K562 (cell line): Measurements from ENCODE around the gene RGMB. TPM values are rescaled to one million over a fixed set of nuclear protein-coding genes. Genes with fewer than 3 reads are reported as not detected.

Source experiments
- ATAC-seq: fragments of 200-7000 bp; cut with Tn5 transposase; 3 replicates; pipeline ENCODE4 v1.9.1; 2020; ENCODE audit warnings: moderate library complexity
- BruUV-seq: library from RNA; stranded (reverse); fragments of 400-500 nt; replicated peaks from 2 replicates; lab custom pipeline; 2021; lab: Mats Ljungman, UMichigan
- CTCF ChIA-PET: fragments of 300-600 bp; formaldehyde crosslinking; extraction: SDS; loops from one replicate; lab custom pipeline; 2021; ENCODE audit warnings: low intra/inter-chr PET ratio; lab: Yijun Ruan, JAX
- POLR2A ChIA-PET: fragments of 300-600, 350-650 bp; sonication (Branson Sonifier 250); formaldehyde crosslinking; extraction: SDS; loops from one replicate; lab custom pipeline; 2021; ENCODE audit warnings: antibody characterized with exemption, inconsistent platforms; lab: Yijun Ruan, JAX
- DNase-seq, 4 experiments: peaks; one replicate each; pipeline versions ENCODE4 v3.0.0 to v3.0.0-alpha.2; 2011 to 2018; ENCODE audit warnings: low spot score in 3 of 4, mixed read lengths in 3 of 4; ENCODE audit errors: extremely low read depth in 1 of 4
- FAIRE-seq: peaks from 2 replicates; lab custom pipeline; 2011; peaks lifted over from hg19 to GRCh38; lab: Jason Lieb, UNC
- H2AFZ ChIP-seq: 2 replicates; pipeline ENCODE4 v1.6.0; 2011; ENCODE audit warnings: low read depth, low read length, control low read depth, inconsistent platforms
- H3K27ac ChIP-seq: fragments of 200-600 bp; 3 replicates; pipeline ENCODE4 v1.8.0; 2011; ENCODE audit warnings: low read depth, mild to moderate bottlenecking, control low read depth, inconsistent platforms, low read length, moderate library complexity, mixed read lengths; ENCODE audit errors: extremely low read depth
- H3K27me3 ChIP-seq, 2 experiments: fragments of 300-600 bp in 1 of 2; 2 replicates in 1 of 2; 3 replicates in 1 of 2; pipeline versions ENCODE4 v1.6.0 to v1.8.0; 2011; ENCODE audit warnings: inconsistent platforms in 2 of 2, low read length in 2 of 2, mild to moderate bottlenecking in 1 of 2, mixed read lengths in 1 of 2, moderate library complexity in 1 of 2; ENCODE audit not compliant: control insufficient read depth in 2 of 2, insufficient read depth in 2 of 2
- H3K36me3 ChIP-seq: fragments of 300-600 bp; 3 replicates; pipeline ENCODE4 v1.8.0; 2011; ENCODE audit warnings: mild to moderate bottlenecking, low read length, inconsistent platforms; ENCODE audit not compliant: control insufficient read depth, insufficient read depth
- H3K4me1 ChIP-seq, 2 experiments: fragments of 200-600 bp in 1 of 2; replicated peaks in 1 of 2; 2 replicates in 1 of 2; 3 replicates in 1 of 2; pipeline versions ENCODE4 v1.5.1 to v1.8.0; 2011; ENCODE audit warnings: inconsistent platforms in 2 of 2, low read length in 2 of 2, mild to moderate bottlenecking in 1 of 2, mixed read lengths in 1 of 2, moderate library complexity in 1 of 2; ENCODE audit not compliant: control insufficient read depth in 2 of 2, insufficient read depth in 2 of 2
- H3K4me2 ChIP-seq: 2 replicates; pipeline ENCODE4 v1.6.1; 2011; ENCODE audit warnings: low read length, control low read depth, inconsistent platforms, mixed read lengths; ENCODE audit not compliant: insufficient read depth
- H3K4me3 ChIP-seq: fragments of 200-600 bp; sonication (generic), shearing (Covaris generic); 2 replicates; pipeline ENCODE4 v1.5.1; 2016; ENCODE audit warnings: control low read depth, inconsistent platforms
- H3K79me2 ChIP-seq: fragments of 200-600 bp; 3 replicates; pipeline ENCODE4 v1.8.0; 2011; ENCODE audit warnings: low read length, inconsistent platforms; ENCODE audit not compliant: control insufficient read depth, insufficient read depth
- H3K9ac ChIP-seq, 2 experiments: 2 replicates each; pipeline versions ENCODE4 v1.6.0 to v1.6.1; 2011; ENCODE audit warnings: low read depth in 2 of 2, low read length in 2 of 2, control low read depth in 1 of 2, inconsistent platforms in 1 of 2, mild to moderate bottlenecking in 1 of 2, mixed read lengths in 1 of 2; ENCODE audit not compliant: insufficient read depth in 1 of 2
- H3K9me1 ChIP-seq: one replicate; pipeline ENCODE4 v1.6.0; 2011; ENCODE audit warnings: inconsistent platforms, mild to moderate bottlenecking, low read length, moderate library complexity; ENCODE audit not compliant: control insufficient read depth, insufficient read depth
- H3K9me3 ChIP-seq: replicated peaks from 2 replicates; pipeline ENCODE4 v1.5.1; 2011; ENCODE audit warnings: low read depth, low read length, inconsistent platforms; ENCODE audit not compliant: control insufficient read depth, insufficient read depth
- H4K20me1 ChIP-seq: replicated peaks from 2 replicates; pipeline ENCODE4 v1.6.1; 2011; ENCODE audit warnings: low read length, inconsistent platforms, mixed read lengths; ENCODE audit not compliant: control insufficient read depth, insufficient read depth
- IFI16 ChIP-seq: fragments of 250-450 bp; sonication (Bioruptor Pico); IDR thresholded peaks from 2 replicates; pipeline ENCODE4 v2.1.2; 2022; ENCODE audit warnings: mild to moderate bottlenecking, inconsistent platforms
- PCBP2 ChIP-seq: fragments of 200-400 bp; formaldehyde crosslinking; IDR thresholded peaks from 2 replicates; pipeline ENCODE4 v1.6.1; 2018; ENCODE audit warnings: low read length, low read depth, mild to moderate bottlenecking, moderate library complexity; ENCODE audit not compliant: poor library complexity, severe bottlenecking
- POLR2H ChIP-seq: IDR thresholded peaks from 2 replicates; pipeline ENCODE4 v1.6.1; 2016; ENCODE audit warnings: missing genetic modification characterization, low read depth, mild to moderate bottlenecking, control low read depth, missing compliant biosample characterization, moderate library complexity
- TAF9B ChIP-seq: fragments of 450-650 bp; IDR thresholded peaks from 2 replicates; pipeline ENCODE4 v1.6.1; 2018; ENCODE audit warnings: mild to moderate bottlenecking; ENCODE audit not compliant: partially characterized antibody
- TFAM ChIP-seq: fragments of 250-450 bp; sonication (Bioruptor Pico); conservative IDR thresholded peaks from 2 replicates; pipeline ENCODE4 v1.5.0; 2021; ENCODE audit warnings: mild to moderate bottlenecking, moderate library complexity
- TGIF2 ChIP-seq: sonication (generic); formaldehyde crosslinking; IDR thresholded peaks from 2 replicates; pipeline ENCODE4 v1.8.1; 2022; ENCODE audit warnings: mild to moderate bottlenecking, missing genetic modification reagents, moderate library complexity
- ZBTB7A ChIP-seq: IDR thresholded peaks from 2 replicates; pipeline ENCODE4 v1.6.1; 2011; ENCODE audit warnings: low read depth, mild to moderate bottlenecking, low read length, moderate library complexity, borderline replicate concordance; ENCODE audit not compliant: control insufficient read depth
- ZNF174 ChIP-seq: fragments of 250-450 bp; sonication (Bioruptor Pico); IDR thresholded peaks from 2 replicates; pipeline ENCODE4 v1.4.0; 2020; ENCODE audit warnings: mild to moderate bottlenecking
- WGBS: fragments of 100-300 bp; shearing (Covaris generic); methylation state at CpG from one replicate; pipeline ENCODE4 v1.1.6; 2016; ENCODE audit warnings: low coverage, mixed read lengths; ENCODE audit not compliant: insufficient coverage; ENCODE audit errors: missing lambda C conversion rate; 5-methylcytosine and 5-hydroxymethylcytosine counted together
- in situ Hi-C: fragments of 300-500 bp; cut with MboI; formaldehyde crosslinking; loops from 4 replicates; pipeline ENCODE4 v1.15.0; 2018; ENCODE audit warnings: inconsistent platforms, mixed read lengths
- intact Hi-C: fragments of 100-400 bp; cut with micrococcal nuclease; formaldehyde crosslinking; loops from 2 replicates; pipeline ENCODE4 v1.14.2; 2022
- polyA plus RNA-seq, 8 experiments: library from polyadenylated mRNA; depleted of rRNA in 4 of 8; stranded (reverse) in 5 of 8; unstranded in 3 of 8; fragments of >200 nt; fragmentation: Nextera tagmentation in 2 of 8; fragmentation: Illumina TruSeq in 1 of 8; extraction: Ambion mirVana in 2 of 8; extraction: Trizol in 1 of 8; gene quantifications; 2 replicates each; pipeline versions ENCODE4 v1.2.1 to v1.2.3, GENCODE V29; 2011 to 2014; ENCODE audit warnings: inconsistent platforms in 1 of 8, missing spikeins in 1 of 8
- total RNA-seq, 7 experiments: library from RNA; depleted of rRNA in 6 of 7; stranded (reverse); fragments of >200 nt in 6 of 7; fragmentation: Illumina TruSeq in 2 of 7; extraction: Trizol in 2 of 7; gene quantifications; 2 replicates each; pipeline versions ENCODE4 v1.2.1 to v1.2.3, GENCODE V29; 2011 to 2021; ENCODE audit warnings: low replicate concordance in 1 of 7
- TF ChIP-seq, protein P1 (sequence below), 3 experiments: IDR thresholded peaks in 2 of 3; conservative IDR thresholded peaks in 1 of 3; 2 replicates each; pipeline ENCODE4 v1.5.1; 2011 to 2012; ENCODE audit warnings: low read length in 3 of 3, mild to moderate bottlenecking in 3 of 3, control low read depth in 2 of 3, improper control_type of control experiment in 1 of 3, inconsistent platforms in 1 of 3, low read depth in 1 of 3, mixed read lengths in 1 of 3, moderate library complexity in 1 of 3; ENCODE audit not compliant: insufficient read depth in 2 of 3
- TF ChIP-seq, protein P2 (sequence below): sonication (generic); formaldehyde crosslinking; IDR thresholded peaks from 2 replicates; pipeline ENCODE4 v1.8.0; 2022; ENCODE audit warnings: missing genetic modification reagents, mild to moderate bottlenecking, borderline replicate concordance

Gene RGMB
- total and polyA plus RNA-seq, 9 of the 15 experiments (the other 6 are each of a cell fraction or from before 2014, with no cell fraction given) = 0.03 to 0.38 TPM; not detected in 7

DNA sequence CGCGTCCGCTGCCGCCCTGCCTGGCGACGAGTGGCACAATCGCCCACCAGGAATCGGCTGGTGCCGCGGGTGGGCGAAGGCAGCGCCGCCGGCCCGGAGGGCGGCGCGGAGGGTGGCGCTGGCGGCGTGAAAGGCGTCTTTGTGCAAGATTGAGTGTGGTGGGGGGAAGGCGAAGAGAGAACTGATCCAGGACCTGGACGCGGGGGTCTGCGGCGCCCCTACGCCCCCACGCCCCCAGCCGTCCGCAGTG, 4.6 kb upstream of the RGMB start (continued):
- TF ChIP-seq, protein P1, sequence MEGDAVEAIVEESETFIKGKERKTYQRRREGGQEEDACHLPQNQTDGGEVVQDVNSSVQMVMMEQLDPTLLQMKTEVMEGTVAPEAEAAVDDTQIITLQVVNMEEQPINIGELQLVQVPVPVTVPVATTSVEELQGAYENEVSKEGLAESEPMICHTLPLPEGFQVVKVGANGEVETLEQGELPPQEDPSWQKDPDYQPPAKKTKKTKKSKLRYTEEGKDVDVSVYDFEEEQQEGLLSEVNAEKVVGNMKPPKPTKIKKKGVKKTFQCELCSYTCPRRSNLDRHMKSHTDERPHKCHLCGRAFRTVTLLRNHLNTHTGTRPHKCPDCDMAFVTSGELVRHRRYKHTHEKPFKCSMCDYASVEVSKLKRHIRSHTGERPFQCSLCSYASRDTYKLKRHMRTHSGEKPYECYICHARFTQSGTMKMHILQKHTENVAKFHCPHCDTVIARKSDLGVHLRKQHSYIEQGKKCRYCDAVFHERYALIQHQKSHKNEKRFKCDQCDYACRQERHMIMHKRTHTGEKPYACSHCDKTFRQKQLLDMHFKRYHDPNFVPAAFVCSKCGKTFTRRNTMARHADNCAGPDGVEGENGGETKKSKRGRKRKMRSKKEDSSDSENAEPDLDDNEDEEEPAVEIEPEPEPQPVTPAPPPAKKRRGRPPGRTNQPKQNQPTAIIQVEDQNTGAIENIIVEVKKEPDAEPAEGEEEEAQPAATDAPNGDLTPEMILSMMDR (IDR thresholded peaks at IDR 0.05 in 2 of 3, conservative IDR thresholded peaks at IDR 0.05 in 1 of 3; ENCODE audit: insufficient read depth in 2 of 3, low read depth in 1 of 3, low read length in 3 of 3) = no peak
- TF ChIP-seq ZNF174 (CRISPR knock-in tag) (no peak), PCBP2 (no peak)

DNA sequence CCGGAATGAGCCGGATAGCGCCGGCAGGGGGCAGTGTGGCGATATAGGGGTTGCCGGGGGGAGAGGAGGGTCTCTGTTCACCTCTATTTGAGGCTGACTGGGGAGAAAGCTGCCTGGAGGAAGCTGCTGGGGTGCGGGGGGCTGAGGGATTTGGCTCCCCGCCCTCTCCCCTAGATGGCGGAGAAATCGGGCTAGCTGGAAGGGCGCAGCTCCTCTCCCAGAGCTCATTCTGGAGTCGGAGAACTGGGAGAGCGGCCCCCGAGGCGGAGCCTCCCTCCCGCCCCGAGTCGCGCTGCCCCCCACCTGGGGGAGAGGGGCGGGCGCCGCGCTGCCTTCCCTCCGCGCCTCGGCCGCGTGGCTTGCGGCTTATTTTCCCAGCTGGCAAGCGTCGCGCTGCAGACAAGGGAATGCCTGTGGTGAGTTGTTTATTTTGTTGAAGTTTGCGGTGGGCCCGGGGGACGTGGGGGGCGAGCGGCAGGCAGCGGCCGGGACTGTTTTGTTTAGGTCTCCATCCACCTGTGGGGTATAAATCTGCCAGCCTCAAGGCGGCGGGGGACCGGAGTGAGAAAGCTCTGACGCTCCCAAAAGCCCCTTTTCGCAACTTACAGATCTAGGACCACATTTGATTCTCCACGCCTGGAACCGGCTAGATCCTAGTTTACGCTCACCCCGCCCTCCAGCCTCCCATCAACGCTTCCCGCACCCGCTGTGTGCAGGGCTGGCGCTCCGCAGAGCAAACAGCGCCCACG, 4.1 kb upstream of the RGMB start:
- no TSS peak for BruUV-seq
- H2AFZ ChIP-seq = no peak overlapping the region
- H3K9me3 ChIP-seq = no peaks in the 10 kb centered on the region
- H3K4me2 ChIP-seq = no peak overlapping the region
- H3K36me3 ChIP-seq = no peaks in the 10 kb centered on the region
- in situ Hi-C loops (no loop called here), intact Hi-C loops (no loop called here)
- FAIRE-seq (no peak), ATAC-seq (no peak), DNase-seq (no peak)
- no peaks in the 10 kb centered on the region for H3K79me2 ChIP-seq
- TF ChIP-seq TFAM (CRISPR knock-in tag) (no peak), TGIF2 (CRISPR knock-in tag) (no peak), ZBTB7A (peak; percentile 60; the same call in 1 of the 2 replicates), TAF9B (no peak), POLR2H (tag) (no peak), IFI16 (CRISPR knock-in tag) (no peak)
- TF ChIP-seq, protein P2, sequence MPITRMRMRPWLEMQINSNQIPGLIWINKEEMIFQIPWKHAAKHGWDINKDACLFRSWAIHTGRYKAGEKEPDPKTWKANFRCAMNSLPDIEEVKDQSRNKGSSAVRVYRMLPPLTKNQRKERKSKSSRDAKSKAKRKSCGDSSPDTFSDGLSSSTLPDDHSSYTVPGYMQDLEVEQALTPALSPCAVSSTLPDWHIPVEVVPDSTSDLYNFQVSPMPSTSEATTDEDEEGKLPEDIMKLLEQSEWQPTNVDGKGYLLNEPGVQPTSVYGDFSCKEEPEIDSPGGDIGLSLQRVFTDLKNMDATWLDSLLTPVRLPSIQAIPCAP (CRISPR knock-in tag) = no peak
- TF ChIP-seq, protein P1 (IDR thresholded peaks at IDR 0.05 in 2 of 3, conservative IDR thresholded peaks at IDR 0.05 in 1 of 3; ENCODE audit: insufficient read depth in 2 of 3, low read depth in 1 of 3, low read length in 3 of 3) = 0 out of 6 replicates have a peak, but pooled peaks of 1 of the 3 experiments have one; percentile 6
- WGBS = 31% methylated on average over 27 of the region's 55 CpGs
- peaks cover 0 to 31% of the 10 kb centered on the region in 2 experiments; a peak in 3 of 5 replicates for H3K27me3 ChIP-seq
- H3K9me1 ChIP-seq = no peaks in the 10 kb centered on the region
- H4K20me1 ChIP-seq = 0 out of 2 replicates have a peak, but pooled peaks cover 2% of the 10 kb centered on the region
- CTCF ChIA-PET = no interaction called here
- H3K27ac ChIP-seq = no peak overlapping the region
- no peak overlapping the region for H3K4me3 ChIP-seq
- H3K9ac ChIP-seq = no peak overlapping the region
- H3K4me1 ChIP-seq = peaks cover 0 to 32% of the 10 kb centered on the region in 2 experiments; a peak in 2 of 5 replicates
- POLR2A ChIA-PET = no interaction called here
